Measurements from ENCODE around the gene NHLRC3.

- TF ChIP-seq POLR2AphosphoS5 (IDR thresholded peaks at IDR 0.05) (no peak), CTCF (IDR thresholded peaks at IDR 0.05) (no peak), POLR2A (IDR thresholded peaks at IDR 0.05) (no peak), EP300 (IDR thresholded peaks at IDR 0.05) (no peak)
These were observed 4.2 kb upstream of the NHLRC3 start for GRCh38 chr13:39034085-39034484.
